ENCODE data around the gene TRPM4. TPM values are rescaled to one million over a fixed set of nuclear protein-coding genes. Genes with fewer than 3 reads are reported as not detected.

The TRPM4 gene
- total RNA-seq, 2 experiments from 2014 or later: 0.40 to 0.54 TPM

- H3K9me3 Mint-ChIP-seq: peaks cover 7% of the 10 kb centered on the region
- POLR2A ChIA-PET: no interaction called here
- DNase-seq: no peak
- no peak for TF ChIP-seq CTCF (IDR thresholded peaks at IDR 0.05)
- no peaks in the 10 kb centered on the region for H3K36me3 Mint-ChIP-seq (ENCODE audit: low read depth)
- H3K4me1 Mint-ChIP-seq (ENCODE audit: low read depth): peaks cover 7% of the 10 kb centered on the region
- CTCF ChIA-PET: interaction anchor here (1.0 to 1.2 kb wide), 2 partner anchors 9 to 112 kb away, joined by 3 to 5 read pairs; no protein-coding TSS in a partner anchor
- no peak overlapping the region for H3K27ac Mint-ChIP-seq
- no peak for ATAC-seq
- intact Hi-C loops (cut with micrococcal nuclease): no loop called here
- no peak overlapping the region for H3K4me3 Mint-ChIP-seq
- no peaks in the 10 kb centered on the region for H3K27me3 Mint-ChIP-seq
Measured at GRCh38 chr19:49189259-49189658, 31.7 kb downstream of the TRPM4 start.

- ChIA-PET POLR2A (no interaction called here), CTCF (interaction anchor here (1.0 to 1.5 kb wide), 2 partner anchors 8 to 76 kb away, joined by 3 to 4 read pairs; partner anchors contain the start of gene LIN7B)
- intact Hi-C loops (cut with micrococcal nuclease): no loop called here
- H3K27me3 Mint-ChIP-seq: no peaks in the 10 kb centered on the region
- DNase-seq (no peak), ATAC-seq (no peak)
- no peak overlapping the region for H3K27ac Mint-ChIP-seq
- H3K9me3 Mint-ChIP-seq: peaks cover 4% of the 10 kb centered on the region
- no peak overlapping the region for H3K4me3 Mint-ChIP-seq
- H3K4me1 Mint-ChIP-seq (ENCODE audit: low read depth): peaks cover 7% of the 10 kb centered on the region
- no peak for TF ChIP-seq CTCF (IDR thresholded peaks at IDR 0.05)
- H3K36me3 Mint-ChIP-seq (ENCODE audit: low read depth): no peaks in the 10 kb centered on the region
Measured at GRCh38 chr19:49190781-49191180, 33.2 kb downstream of the TRPM4 start.

- no peaks in the 10 kb centered on the region for H3K27me3 Mint-ChIP-seq
- POLR2A ChIA-PET: no interaction called here
- TF ChIP-seq CTCF (IDR thresholded peaks at IDR 0.05): no peak
Measured at GRCh38 chr19:49193822-49194394, 36.3 kb downstream of the TRPM4 start.

GRCh38 chr19:49194408-49194807 is 36.8 kb downstream of the TRPM4 start:
- Mint-ChIP-seq H3K27me3 (no peaks in the 10 kb centered on the region), H3K36me3 (ENCODE audit: low read depth) (no peaks in the 10 kb centered on the region), H3K4me3 (no peak overlapping the region), H3K4me1 (ENCODE audit: low read depth) (peaks cover 8% of the 10 kb centered on the region), H3K9me3 (peaks cover 3% of the 10 kb centered on the region), H3K27ac (no peak overlapping the region)
- intact Hi-C loops (cut with micrococcal nuclease): no loop called here
- CTCF ChIA-PET: interaction anchor here (1.6 kb wide), 1 partner anchor 107 kb away, joined by 4 read pairs; no protein-coding TSS in a partner anchor
- ATAC-seq (no peak), DNase-seq (no peak)
- POLR2A ChIA-PET: no interaction called here
- no peak for TF ChIP-seq CTCF (IDR thresholded peaks at IDR 0.05)

More at GRCh38 chr19:49193822-49194394, 36.3 kb downstream of the TRPM4 start:
- Mint-ChIP-seq H3K27ac (no peak overlapping the region), H3K9me3 (peaks cover 3% of the 10 kb centered on the region), H3K4me1 (ENCODE audit: low read depth) (peaks cover 7% of the 10 kb centered on the region), H3K4me3 (no peak overlapping the region), H3K36me3 (ENCODE audit: low read depth) (no peaks in the 10 kb centered on the region)
- intact Hi-C loops (cut with micrococcal nuclease): no loop called here
- ATAC-seq (no peak), DNase-seq (no peak)
- CTCF ChIA-PET: interaction anchor here (0.9 to 1.6 kb wide), 3 partner anchors 48 to 107 kb away, joined by 3 to 4 read pairs (median 3); partner anchors contain the start of gene LIN7B

GRCh38 chr19:49196527-49197240 is 39.1 kb downstream of the TRPM4 start:
- intact Hi-C loops (cut with micrococcal nuclease): no loop called here
- Mint-ChIP-seq H3K4me1 (ENCODE audit: low read depth) (peaks cover 2% of the 10 kb centered on the region), H3K27ac (no peak overlapping the region), H3K9me3 (no peaks in the 10 kb centered on the region), H3K27me3 (no peaks in the 10 kb centered on the region), H3K36me3 (ENCODE audit: low read depth) (no peaks in the 10 kb centered on the region), H3K4me3 (no peak overlapping the region)
- POLR2A ChIA-PET: interaction anchor here (1.1 kb wide), 1 partner anchor 33 kb away, joined by 3 read pairs; no protein-coding TSS in a partner anchor
- no peak for ATAC-seq
- no peak for TF ChIP-seq CTCF (IDR thresholded peaks at IDR 0.05)
- DNase-seq: no peak
- CTCF ChIA-PET: interaction anchor here (0.9 to 3.6 kb wide), 5 partner anchors 11 to 99 kb away, joined by 4 to 19 read pairs (median 7); partner anchors contain the start of gene LIN7B
